OCI-LY7 (cell line): Measurements from ENCODE around the gene GADD45GIP1. TPM values are rescaled to one million over a fixed set of nuclear protein-coding genes. Genes with fewer than 3 reads are reported as not detected.
"Not testable (repeated sequence)": the region's sequence is repeated elsewhere in the genome, so short reads cannot be mapped to it uniquely, and the experiment has no call there.

Source experiments
- BruUV-seq: library from RNA; stranded (reverse); fragments of 400-500 nt; replicated peaks from 2 replicates; lab custom pipeline; 2021; lab: Mats Ljungman, UMichigan
- CTCF ChIA-PET: fragments of 300-600 bp; sonication (Branson Sonifier 250); formaldehyde crosslinking; loops from one replicate; lab custom pipeline; 2022; ENCODE audit warnings: antibody characterized with exemption; ENCODE audit not compliant: unreplicated experiment; lab: Charles Lee
- POLR2A ChIA-PET: fragments of 300-600 bp; sonication (Branson Sonifier 250); formaldehyde crosslinking; loops from one replicate; lab custom pipeline; 2022; ENCODE audit warnings: antibody characterized with exemption; lab: Charles Lee
- DNase-seq: peaks from one replicate; pipeline ENCODE4 v3.0.0-alpha.2; 2015; ENCODE audit warnings: low spot score
- H2AFZ ChIP-seq: fragments of 200-600 bp; sonication (generic), shearing (Covaris generic); 2 replicates; pipeline ENCODE4 v1.6.1; 2014; ENCODE audit warnings: mild to moderate bottlenecking, antibody characterized with exemption, low read length, moderate library complexity
- H3K27ac ChIP-seq: fragments of 200-600 bp; sonication (generic); 2 replicates; pipeline ENCODE4 v1.5.1; 2014; ENCODE audit warnings: mixed run types, low read depth, mild to moderate bottlenecking, moderate library complexity, low read length, inconsistent platforms; ENCODE audit not compliant: poor library complexity, severe bottlenecking
- H3K36me3 ChIP-seq: fragments of 200-600 bp; sonication (generic); 2 replicates; pipeline ENCODE4 v1.6.1; 2014; ENCODE audit warnings: mild to moderate bottlenecking, antibody characterized with exemption, low read length, moderate library complexity, mixed read lengths; ENCODE audit not compliant: insufficient read depth
- H3K4me1 ChIP-seq: fragments of 200-600 bp; sonication (generic); 2 replicates; pipeline ENCODE4 v1.5.1; 2014; ENCODE audit warnings: mild to moderate bottlenecking, low read length; ENCODE audit not compliant: insufficient read depth, poor library complexity, severe bottlenecking
- H3K4me2 ChIP-seq: fragments of 200-600 bp; sonication (generic); 2 replicates; pipeline ENCODE4 v1.6.1; 2014; ENCODE audit warnings: mild to moderate bottlenecking, low read length
- H3K4me3 ChIP-seq: fragments of 200-600 bp; sonication (generic); 2 replicates; pipeline ENCODE4 v1.5.1; 2014; ENCODE audit warnings: mild to moderate bottlenecking, low read depth, low read length; ENCODE audit not compliant: poor library complexity, severe bottlenecking
- H3K79me2 ChIP-seq: fragments of 200-600 bp; sonication (generic); 2 replicates; pipeline ENCODE4 v1.6.1; 2016; ENCODE audit warnings: low read depth, mild to moderate bottlenecking, low read length, moderate library complexity, mixed read lengths; ENCODE audit not compliant: insufficient read depth
- H3K9me2 ChIP-seq: fragments of 200-600 bp; sonication (generic); 2 replicates; pipeline ENCODE4 v1.6.1; 2016; ENCODE audit warnings: mild to moderate bottlenecking, low read length, mixed read lengths; ENCODE audit not compliant: insufficient read depth
- H3K9me3 ChIP-seq: fragments of 200-600 bp; sonication (generic); 2 replicates; pipeline ENCODE4 v1.6.1; 2014; ENCODE audit warnings: mild to moderate bottlenecking, mixed run types, low read length, mixed read lengths
- H4K20me1 ChIP-seq: fragments of 200-600 bp; sonication (generic); 2 replicates; pipeline ENCODE4 v1.6.1; 2014; ENCODE audit warnings: mild to moderate bottlenecking, antibody characterized with exemption, low read length, moderate library complexity, mixed read lengths; ENCODE audit not compliant: insufficient read depth
- EZH2phosphoT487 ChIP-seq: fragments of 200-600 bp; sonication (generic); IDR thresholded peaks from 2 replicates; pipeline ENCODE4 v1.6.1; 2018; ENCODE audit warnings: low read depth, borderline replicate concordance, mild to moderate bottlenecking, mixed run types, antibody characterized with exemption, low read length, moderate library complexity, mixed read lengths
- intact Hi-C: fragments of 100-400 bp; cut with micrococcal nuclease; formaldehyde crosslinking; loops from one replicate; pipeline ENCODE4 v1.10.0; 2022; ENCODE audit not compliant: unreplicated experiment
- total RNA-seq, 2 experiments: library from RNA; depleted of rRNA in 1 of 2; stranded (reverse); fragments of >200 nt in 1 of 2; shearing (Covaris generic) in 1 of 2; gene quantifications; 2 replicates each; pipeline ENCODE4 v1.2.3, GENCODE V29; 2014 to 2022
- TF ChIP-seq, protein P1 (sequence below): fragments of 200-600 bp; sonication (generic); conservative IDR thresholded peaks from 2 replicates; pipeline ENCODE4 v1.5.1; 2014; ENCODE audit warnings: mild to moderate bottlenecking, antibody characterized with exemption, low read length, moderate library complexity, mixed read lengths

The GADD45GIP1 gene
- total RNA-seq, 2 experiments from 2014 or later: 29.5 to 32.4 TPM

- Histone ChIP-seq H4K20me1 (no peaks in the 10 kb centered on the region), H3K4me1 (no peaks in the 10 kb centered on the region), H3K9me2 (no peaks in the 10 kb centered on the region), H3K36me3 (no peaks in the 10 kb centered on the region), H3K79me2 (no peaks in the 10 kb centered on the region), H3K4me3 (peak overlapping the region; percentile 51), H3K4me2 (peak overlapping the region; percentile 59), H3K27ac (no peak overlapping the region), H3K9me3 (no peaks in the 10 kb centered on the region), H2AFZ (peak overlapping the region; percentile 48; the same call in 1 of the 2 replicates)
- ChIA-PET CTCF (interaction anchor here (0.6 kb wide), 1 partner anchor 51 kb away, joined by 3 read pairs; no protein-coding TSS in a partner anchor), POLR2A (no interaction called here)
- no TSS peak for BruUV-seq
- DNase-seq: no peak
- no peak for TF ChIP-seq EZH2phosphoT487
- TF ChIP-seq, protein P1, sequence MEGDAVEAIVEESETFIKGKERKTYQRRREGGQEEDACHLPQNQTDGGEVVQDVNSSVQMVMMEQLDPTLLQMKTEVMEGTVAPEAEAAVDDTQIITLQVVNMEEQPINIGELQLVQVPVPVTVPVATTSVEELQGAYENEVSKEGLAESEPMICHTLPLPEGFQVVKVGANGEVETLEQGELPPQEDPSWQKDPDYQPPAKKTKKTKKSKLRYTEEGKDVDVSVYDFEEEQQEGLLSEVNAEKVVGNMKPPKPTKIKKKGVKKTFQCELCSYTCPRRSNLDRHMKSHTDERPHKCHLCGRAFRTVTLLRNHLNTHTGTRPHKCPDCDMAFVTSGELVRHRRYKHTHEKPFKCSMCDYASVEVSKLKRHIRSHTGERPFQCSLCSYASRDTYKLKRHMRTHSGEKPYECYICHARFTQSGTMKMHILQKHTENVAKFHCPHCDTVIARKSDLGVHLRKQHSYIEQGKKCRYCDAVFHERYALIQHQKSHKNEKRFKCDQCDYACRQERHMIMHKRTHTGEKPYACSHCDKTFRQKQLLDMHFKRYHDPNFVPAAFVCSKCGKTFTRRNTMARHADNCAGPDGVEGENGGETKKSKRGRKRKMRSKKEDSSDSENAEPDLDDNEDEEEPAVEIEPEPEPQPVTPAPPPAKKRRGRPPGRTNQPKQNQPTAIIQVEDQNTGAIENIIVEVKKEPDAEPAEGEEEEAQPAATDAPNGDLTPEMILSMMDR: no peak
- intact Hi-C loops: loop anchor here (2.0 kb wide), 1 partner anchor 78 kb away; no protein-coding TSS in a partner anchor
Measured at GRCh38 chr19:12983091-12983490, 26.1 kb upstream of the GADD45GIP1 start.

GRCh38 chr19:12982648-12983047 is 25.6 kb upstream of the GADD45GIP1 start:
- Histone ChIP-seq H3K4me2 (no peak overlapping the region), H3K9me2 (no peaks in the 10 kb centered on the region), H2AFZ (no peak overlapping the region), H3K4me1 (no peaks in the 10 kb centered on the region), H3K79me2 (no peaks in the 10 kb centered on the region), H3K27ac (no peak overlapping the region), H3K9me3 (no peaks in the 10 kb centered on the region), H3K36me3 (no peaks in the 10 kb centered on the region), H3K4me3 (no peak overlapping the region), H4K20me1 (no peaks in the 10 kb centered on the region)
- CTCF ChIA-PET: no interaction called here
- POLR2A ChIA-PET: no interaction called here
- no TSS peak for BruUV-seq
- TF ChIP-seq, protein P1: no peak
- no peak for TF ChIP-seq EZH2phosphoT487
- intact Hi-C loops: loop anchor here (2.0 kb wide), 1 partner anchor 78 kb away; no protein-coding TSS in a partner anchor
- DNase-seq: no peak

GRCh38 chr19:12979974-12980373 is 23.0 kb upstream of the GADD45GIP1 start:
- intact Hi-C loops: loop anchor here (5.0 kb wide), 1 partner anchor 282 kb away; no protein-coding TSS in a partner anchor
- no peak overlapping the region for H3K4me2 ChIP-seq
- H4K20me1 ChIP-seq: no peaks in the 10 kb centered on the region
- no peaks in the 10 kb centered on the region for H3K9me3 ChIP-seq
- no peak overlapping the region for H3K4me3 ChIP-seq
- BruUV-seq: no TSS peak
- H3K79me2 ChIP-seq: no peaks in the 10 kb centered on the region
- H3K9me2 ChIP-seq: no peaks in the 10 kb centered on the region
- H3K36me3 ChIP-seq: no peaks in the 10 kb centered on the region
- H3K4me1 ChIP-seq: no peaks in the 10 kb centered on the region
- TF ChIP-seq EZH2phosphoT487: no peak
- TF ChIP-seq, protein P1: no peak
- CTCF ChIA-PET: no interaction called here
- no peak for DNase-seq
- H2AFZ ChIP-seq: no peak overlapping the region
- POLR2A ChIA-PET: no interaction called here
- no peak overlapping the region for H3K27ac ChIP-seq

GRCh38 chr19:12976109-12976508 is 19.1 kb upstream of the GADD45GIP1 start:
- not testable (repeated sequence) for H3K9me2 ChIP-seq, H3K4me2 ChIP-seq, H3K79me2 ChIP-seq, H3K4me3 ChIP-seq, H3K27ac ChIP-seq, H3K4me1 ChIP-seq, H3K36me3 ChIP-seq, DNase-seq, BruUV-seq, H2AFZ ChIP-seq, H3K9me3 ChIP-seq, H4K20me1 ChIP-seq
- ChIA-PET CTCF (interaction anchor here (3.4 kb wide), 1 partner anchor 11 kb away, joined by 11 read pairs; no protein-coding TSS in a partner anchor), POLR2A (interaction anchor here (1.6 kb wide), 1 partner anchor 119 kb away, joined by 8 read pairs; no protein-coding TSS in a partner anchor)
- intact Hi-C loops: loop anchor here (5.0 kb wide), 1 partner anchor 286 kb away; no protein-coding TSS in a partner anchor
